ENCODE measurements around the gene PRC1. TPM values are rescaled to one million over a fixed set of nuclear protein-coding genes. Genes with fewer than 3 reads are reported as not detected.

The PRC1 gene
- total RNA-seq, 1 experiment from 2014 or later, result 75.7 TPM

GRCh38 chr15:91027677-91028076 is 33.3 kb upstream of the PRC1 start:
- no peak overlapping the region for H3K27ac Mint-ChIP-seq
- Histone ChIP-seq H3K18ac (ENCODE audit: insufficient read length, low read depth, low read length) (no peak overlapping the region), H3T11ph (ENCODE audit: low read length) (no peak overlapping the region), H2BK20ac (ENCODE audit: low read depth, low read length, poor library complexity, severe bottlenecking) (no peak overlapping the region), H2BK15ac (ENCODE audit: low read depth, low read length) (no peak overlapping the region), H3K23ac (ENCODE audit: insufficient read length, low read depth, low read length) (no peak overlapping the region), H2BK5ac (ENCODE audit: insufficient read length, low read length) (no peak overlapping the region), H3K79me2 (ENCODE audit: insufficient read depth, low read length) (no peaks in the 10 kb centered on the region), H3K27me3 (ENCODE audit: insufficient read depth, low read length) (no peaks in the 10 kb centered on the region), H4K20me1 (ENCODE audit: control insufficient read depth, insufficient read depth, insufficient read length) (no peaks in the 10 kb centered on the region), H2AFZ (ENCODE audit: low read length) (no peak overlapping the region), H3K4ac (ENCODE audit: low read depth, low read length) (no peak overlapping the region), H4K91ac (ENCODE audit: insufficient read length, low read depth, low read length) (no peak overlapping the region), H4K8ac (replicated peaks; ENCODE audit: insufficient read length, low read depth, low read length) (no peak overlapping the region), H3K56ac (ENCODE audit: insufficient read length, low read depth, low read length) (no peak overlapping the region), H2BK12ac (ENCODE audit: insufficient read length, low read depth, low read length) (no peak overlapping the region), H3K27ac (ENCODE audit: insufficient read length, low read depth, low read length) (no peak overlapping the region), H3K14ac (ENCODE audit: insufficient read depth, low read length) (no peak overlapping the region), H3K4me2 (ENCODE audit: insufficient read depth, insufficient read length, low read length) (no peak overlapping the region), H2AK5ac (ENCODE audit: insufficient read length, low read length) (no peak overlapping the region), H3K9ac (ENCODE audit: extremely low read depth, insufficient read length, low read length) (no peak overlapping the region), H3K9me3 (ENCODE audit: control insufficient read depth, low read depth, low read length) (no peaks in the 10 kb centered on the region), H4K5ac (ENCODE audit: insufficient read length, low read depth, low read length) (no peak overlapping the region), H3K23me2 (ENCODE audit: insufficient read length, low read depth, low read length, poor library complexity, severe bottlenecking) (no peaks in the 10 kb centered on the region), H3K4me1 (ENCODE audit: insufficient read depth, low read length) (no peaks in the 10 kb centered on the region), H3K79me1 (ENCODE audit: insufficient read depth, low read depth, low read length, poor library complexity, severe bottlenecking) (no peaks in the 10 kb centered on the region), H2BK120ac (ENCODE audit: low read depth, low read length, poor library complexity, severe bottlenecking) (no peak overlapping the region)
- TF ChIP-seq, protein P1, sequence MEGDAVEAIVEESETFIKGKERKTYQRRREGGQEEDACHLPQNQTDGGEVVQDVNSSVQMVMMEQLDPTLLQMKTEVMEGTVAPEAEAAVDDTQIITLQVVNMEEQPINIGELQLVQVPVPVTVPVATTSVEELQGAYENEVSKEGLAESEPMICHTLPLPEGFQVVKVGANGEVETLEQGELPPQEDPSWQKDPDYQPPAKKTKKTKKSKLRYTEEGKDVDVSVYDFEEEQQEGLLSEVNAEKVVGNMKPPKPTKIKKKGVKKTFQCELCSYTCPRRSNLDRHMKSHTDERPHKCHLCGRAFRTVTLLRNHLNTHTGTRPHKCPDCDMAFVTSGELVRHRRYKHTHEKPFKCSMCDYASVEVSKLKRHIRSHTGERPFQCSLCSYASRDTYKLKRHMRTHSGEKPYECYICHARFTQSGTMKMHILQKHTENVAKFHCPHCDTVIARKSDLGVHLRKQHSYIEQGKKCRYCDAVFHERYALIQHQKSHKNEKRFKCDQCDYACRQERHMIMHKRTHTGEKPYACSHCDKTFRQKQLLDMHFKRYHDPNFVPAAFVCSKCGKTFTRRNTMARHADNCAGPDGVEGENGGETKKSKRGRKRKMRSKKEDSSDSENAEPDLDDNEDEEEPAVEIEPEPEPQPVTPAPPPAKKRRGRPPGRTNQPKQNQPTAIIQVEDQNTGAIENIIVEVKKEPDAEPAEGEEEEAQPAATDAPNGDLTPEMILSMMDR (conservative IDR thresholded peaks at IDR 0.05), result no peak
- peaks cover 12 to 13% of the 10 kb centered on the region in 2 experiments for H3K4me1 Mint-ChIP-seq
- DNase-seq, result no peak
- no peaks in the 10 kb centered on the region for H3K27me3 Mint-ChIP-seq (ENCODE audit: low read depth)
- no peak overlapping the region for H3K4me3 Mint-ChIP-seq
- no peaks in the 10 kb centered on the region for H3K9me3 Mint-ChIP-seq
- no peaks in the 10 kb centered on the region for H3K36me3 Mint-ChIP-seq (ENCODE audit: insufficient read depth in 1 of 3, low read depth in 3 of 3)
- WGBS (ENCODE audit: extremely low coverage, insufficient read length, low lambda C conversion rate), result no CpG with 5 or more reads among the region's 1 CpG

All from H9 (cell line).